Adrenal gland (tissue), 5 donors: ENCODE measurements around the gene CDK17.

Experiments used
- POLR2A ChIP-seq, 2 donors: fragments of 450-650 bp; IDR thresholded peaks; one replicate each; pipeline ENCODE4 v1.6.1; 2017; ENCODE audit warnings: antibody characterized with exemption in 2 of 2, mild to moderate bottlenecking in 2 of 2, moderate library complexity in 1 of 2
- TF ChIP-seq, protein P1 (sequence below), 6 experiments: fragments of 450-650 bp in 4 of 6; fragments of 200-600 bp in 2 of 6; sonication (generic) in 1 of 6; IDR thresholded peaks; 1 replicate in 5 of 6; 2 replicates in 1 of 6; pipeline versions ENCODE4 v1.5.1 to v1.8.0; 2016 to 2021; ENCODE audit warnings: antibody characterized with exemption in 6 of 6, mild to moderate bottlenecking in 2 of 6, moderate library complexity in 1 of 6
- donor health status: DM: no; HTN: no; CAD: no.

- TF ChIP-seq, protein P1, sequence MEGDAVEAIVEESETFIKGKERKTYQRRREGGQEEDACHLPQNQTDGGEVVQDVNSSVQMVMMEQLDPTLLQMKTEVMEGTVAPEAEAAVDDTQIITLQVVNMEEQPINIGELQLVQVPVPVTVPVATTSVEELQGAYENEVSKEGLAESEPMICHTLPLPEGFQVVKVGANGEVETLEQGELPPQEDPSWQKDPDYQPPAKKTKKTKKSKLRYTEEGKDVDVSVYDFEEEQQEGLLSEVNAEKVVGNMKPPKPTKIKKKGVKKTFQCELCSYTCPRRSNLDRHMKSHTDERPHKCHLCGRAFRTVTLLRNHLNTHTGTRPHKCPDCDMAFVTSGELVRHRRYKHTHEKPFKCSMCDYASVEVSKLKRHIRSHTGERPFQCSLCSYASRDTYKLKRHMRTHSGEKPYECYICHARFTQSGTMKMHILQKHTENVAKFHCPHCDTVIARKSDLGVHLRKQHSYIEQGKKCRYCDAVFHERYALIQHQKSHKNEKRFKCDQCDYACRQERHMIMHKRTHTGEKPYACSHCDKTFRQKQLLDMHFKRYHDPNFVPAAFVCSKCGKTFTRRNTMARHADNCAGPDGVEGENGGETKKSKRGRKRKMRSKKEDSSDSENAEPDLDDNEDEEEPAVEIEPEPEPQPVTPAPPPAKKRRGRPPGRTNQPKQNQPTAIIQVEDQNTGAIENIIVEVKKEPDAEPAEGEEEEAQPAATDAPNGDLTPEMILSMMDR (IDR thresholded peaks at IDR 0.05) = no peak
- TF ChIP-seq POLR2A (IDR thresholded peaks at IDR 0.05) = no peak
These were observed 42.7 kb upstream of the CDK17 start for GRCh38 chr12:96442906-96443305.
